Chondrocyte (in vitro differentiated cells): Measurements from ENCODE around the gene AK9. TPM values are rescaled to one million over a fixed set of nuclear protein-coding genes. Genes with fewer than 3 reads are reported as not detected.

Experiments used
- DNase-seq: peaks from one replicate; pipeline ENCODE4 v3.0.0; 2021; ENCODE audit warnings: mixed read lengths, low spot score
- H3K27ac Mint-ChIP-seq: one replicate; pipeline ENCODE4 v1.8.0; 2021; ENCODE audit warnings: mild to moderate bottlenecking, moderate library complexity, mixed read lengths; ENCODE audit not compliant: unreplicated experiment
- H3K27me3 Mint-ChIP-seq: 2 replicates; pipeline ENCODE4 v1.8.0; 2021; ENCODE audit warnings: low read depth, mixed read lengths
- H3K36me3 Mint-ChIP-seq: 2 replicates; pipeline ENCODE4 v1.8.0; 2021; ENCODE audit warnings: low read depth, mixed read lengths
- H3K4me1 Mint-ChIP-seq: 2 replicates; pipeline ENCODE4 v1.8.0; 2021; ENCODE audit warnings: low read depth, mild to moderate bottlenecking, mixed read lengths
- H3K4me3 Mint-ChIP-seq: one replicate; pipeline ENCODE4 v1.8.0; 2021; ENCODE audit warnings: mild to moderate bottlenecking, moderate library complexity, mixed read lengths; ENCODE audit not compliant: unreplicated experiment
- H3K9me3 Mint-ChIP-seq: 2 replicates; pipeline ENCODE4 v1.8.0; 2021; ENCODE audit warnings: low read depth, mixed read lengths
- total RNA-seq: library from RNA; stranded (reverse); gene quantifications from 3 replicates; pipeline ENCODE4 v1.2.1, GENCODE V29; 2021
- TF ChIP-seq, protein P1 (sequence below): fragments of 200-600 bp; sonication (generic); IDR thresholded peaks from 2 replicates; pipeline ENCODE4 v1.5.0; 2021; ENCODE audit warnings: antibody characterized with exemption, mild to moderate bottlenecking, moderate library complexity

Gene AK9
- total RNA-seq, 1 donor from 2014 or later = 4.4 TPM

DNA sequence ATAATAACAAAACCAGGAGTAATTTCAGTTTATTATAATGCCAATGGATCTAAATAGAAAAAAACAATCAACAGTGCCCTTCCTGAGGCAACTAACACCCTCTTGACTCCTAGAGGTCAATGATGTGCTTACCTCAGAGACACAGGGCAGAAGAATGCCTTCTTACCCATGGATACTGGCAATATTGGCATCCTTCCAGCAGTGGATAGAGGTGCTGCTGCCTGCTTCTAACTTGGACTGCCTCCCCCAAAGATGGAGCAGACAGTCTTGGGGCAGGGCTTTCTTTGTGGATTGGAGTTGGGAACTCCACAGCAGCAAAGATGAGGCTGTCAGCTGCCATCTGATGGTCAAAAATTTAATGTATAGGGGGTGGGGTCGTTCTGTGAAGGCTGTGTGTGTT lies 78.7 kb downstream of the AK9 start:
- no peak for DNase-seq
- H3K36me3 Mint-ChIP-seq = peaks cover 7% of the 10 kb centered on the region
- H3K27ac Mint-ChIP-seq = no peak overlapping the region
- no peak overlapping the region for H3K4me3 Mint-ChIP-seq
- TF ChIP-seq, protein P1, sequence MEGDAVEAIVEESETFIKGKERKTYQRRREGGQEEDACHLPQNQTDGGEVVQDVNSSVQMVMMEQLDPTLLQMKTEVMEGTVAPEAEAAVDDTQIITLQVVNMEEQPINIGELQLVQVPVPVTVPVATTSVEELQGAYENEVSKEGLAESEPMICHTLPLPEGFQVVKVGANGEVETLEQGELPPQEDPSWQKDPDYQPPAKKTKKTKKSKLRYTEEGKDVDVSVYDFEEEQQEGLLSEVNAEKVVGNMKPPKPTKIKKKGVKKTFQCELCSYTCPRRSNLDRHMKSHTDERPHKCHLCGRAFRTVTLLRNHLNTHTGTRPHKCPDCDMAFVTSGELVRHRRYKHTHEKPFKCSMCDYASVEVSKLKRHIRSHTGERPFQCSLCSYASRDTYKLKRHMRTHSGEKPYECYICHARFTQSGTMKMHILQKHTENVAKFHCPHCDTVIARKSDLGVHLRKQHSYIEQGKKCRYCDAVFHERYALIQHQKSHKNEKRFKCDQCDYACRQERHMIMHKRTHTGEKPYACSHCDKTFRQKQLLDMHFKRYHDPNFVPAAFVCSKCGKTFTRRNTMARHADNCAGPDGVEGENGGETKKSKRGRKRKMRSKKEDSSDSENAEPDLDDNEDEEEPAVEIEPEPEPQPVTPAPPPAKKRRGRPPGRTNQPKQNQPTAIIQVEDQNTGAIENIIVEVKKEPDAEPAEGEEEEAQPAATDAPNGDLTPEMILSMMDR = no peak
- no peaks in the 10 kb centered on the region for H3K4me1 Mint-ChIP-seq
- peaks cover 4% of the 10 kb centered on the region for H3K9me3 Mint-ChIP-seq
- no peaks in the 10 kb centered on the region for H3K27me3 Mint-ChIP-seq

DNA sequence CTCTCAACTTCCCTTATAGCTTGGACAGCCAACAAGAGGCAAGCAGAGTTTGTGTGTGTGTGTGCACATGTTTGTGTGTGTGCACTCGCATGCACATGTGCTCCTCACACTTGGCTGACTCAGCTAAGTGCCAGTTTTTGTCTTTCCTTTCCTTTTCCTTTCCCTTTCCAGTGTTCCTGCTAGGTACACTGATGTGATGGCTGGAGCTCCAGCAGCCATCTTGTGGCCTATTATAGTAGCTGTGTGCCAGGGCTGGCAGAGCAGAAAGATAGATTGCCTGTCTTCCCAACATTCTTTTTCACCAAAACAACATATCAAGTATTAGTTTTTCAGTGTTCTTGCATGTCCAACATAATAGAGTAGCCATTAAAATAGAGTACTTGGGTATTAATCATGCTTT lies 79.5 kb downstream of the AK9 start:
- TF ChIP-seq, protein P1 = no peak
- Mint-ChIP-seq H3K9me3 (peaks cover 4% of the 10 kb centered on the region), H3K36me3 (peaks cover 7% of the 10 kb centered on the region), H3K4me3 (no peak overlapping the region), H3K27me3 (no peaks in the 10 kb centered on the region), H3K27ac (no peak overlapping the region), H3K4me1 (no peaks in the 10 kb centered on the region)
- DNase-seq = no peak

- H3K4me3 Mint-ChIP-seq = no peak overlapping the region
- TF ChIP-seq, protein P1 = no peak
- H3K27me3 Mint-ChIP-seq = no peaks in the 10 kb centered on the region
- H3K27ac Mint-ChIP-seq = no peak overlapping the region
- no peaks in the 10 kb centered on the region for H3K4me1 Mint-ChIP-seq
- DNase-seq = no peak
- peaks cover 7% of the 10 kb centered on the region for H3K36me3 Mint-ChIP-seq
- H3K9me3 Mint-ChIP-seq = peaks cover 4% of the 10 kb centered on the region
These were observed 80.4 kb downstream of the AK9 start for GRCh38 chr6:109610590-109610989.

DNA sequence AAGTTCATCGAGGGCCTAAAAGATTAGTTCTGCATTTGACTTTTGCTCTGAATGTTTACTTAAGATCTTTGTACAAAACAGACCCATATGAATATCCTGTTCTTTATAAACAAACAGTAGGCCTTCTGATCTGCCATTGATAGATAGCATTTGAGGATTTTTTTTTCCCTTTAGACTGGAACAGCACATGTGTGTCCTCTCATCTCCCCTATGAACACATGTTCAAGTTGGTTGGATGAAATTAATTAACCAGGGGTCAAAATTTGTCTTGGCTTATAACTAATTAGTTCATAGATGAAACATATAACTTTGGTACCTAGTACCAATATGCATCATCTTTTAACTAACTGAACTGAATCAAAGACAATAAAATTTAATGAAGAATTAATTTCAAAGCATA lies 81.3 kb downstream of the AK9 start:
- TF ChIP-seq, protein P1 = no peak
- no peaks in the 10 kb centered on the region for H3K4me1 Mint-ChIP-seq
- no peak overlapping the region for H3K27ac Mint-ChIP-seq
- H3K27me3 Mint-ChIP-seq = no peaks in the 10 kb centered on the region
- no peak overlapping the region for H3K4me3 Mint-ChIP-seq
- H3K36me3 Mint-ChIP-seq = peaks cover 11% of the 10 kb centered on the region
- no peak for DNase-seq
- H3K9me3 Mint-ChIP-seq = peaks cover 4% of the 10 kb centered on the region

DNA sequence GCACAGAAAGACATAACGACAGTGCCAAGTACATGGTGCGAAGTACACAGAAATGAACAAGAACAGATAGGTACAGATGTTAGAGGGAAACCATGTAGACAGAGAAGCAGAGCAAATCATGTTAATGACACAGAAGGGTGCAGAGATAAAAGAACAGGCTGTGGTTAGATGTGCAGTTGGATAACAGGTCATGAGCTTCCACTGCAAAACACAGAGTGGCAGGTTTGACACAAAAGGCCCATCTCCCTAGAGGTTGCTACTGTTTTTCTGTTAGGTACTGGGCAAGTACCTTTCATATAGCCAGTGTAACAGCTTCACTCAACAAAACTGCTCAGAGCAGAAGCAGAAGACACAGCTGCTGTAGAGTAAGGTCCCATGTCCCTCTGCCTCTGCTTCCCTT lies 84.6 kb downstream of the AK9 start:
- H3K27ac Mint-ChIP-seq = no peak overlapping the region
- peaks cover 15% of the 10 kb centered on the region for H3K9me3 Mint-ChIP-seq
- H3K4me3 Mint-ChIP-seq = no peak overlapping the region
- H3K27me3 Mint-ChIP-seq = no peaks in the 10 kb centered on the region
- TF ChIP-seq, protein P1 = no peak
- no peak for DNase-seq
- H3K4me1 Mint-ChIP-seq = no peaks in the 10 kb centered on the region
- H3K36me3 Mint-ChIP-seq = peaks cover 7% of the 10 kb centered on the region
